ENCODE results near the gene CYFIP1. TPM values are rescaled to one million over a fixed set of nuclear protein-coding genes. Genes with fewer than 3 reads are reported as not detected.

CYFIP1 gene
- total and polyA plus RNA-seq, 2 donors (not counting 1 experiment from before 2014, with no cell fraction given) = 59.4 to 102 TPM

DNA sequence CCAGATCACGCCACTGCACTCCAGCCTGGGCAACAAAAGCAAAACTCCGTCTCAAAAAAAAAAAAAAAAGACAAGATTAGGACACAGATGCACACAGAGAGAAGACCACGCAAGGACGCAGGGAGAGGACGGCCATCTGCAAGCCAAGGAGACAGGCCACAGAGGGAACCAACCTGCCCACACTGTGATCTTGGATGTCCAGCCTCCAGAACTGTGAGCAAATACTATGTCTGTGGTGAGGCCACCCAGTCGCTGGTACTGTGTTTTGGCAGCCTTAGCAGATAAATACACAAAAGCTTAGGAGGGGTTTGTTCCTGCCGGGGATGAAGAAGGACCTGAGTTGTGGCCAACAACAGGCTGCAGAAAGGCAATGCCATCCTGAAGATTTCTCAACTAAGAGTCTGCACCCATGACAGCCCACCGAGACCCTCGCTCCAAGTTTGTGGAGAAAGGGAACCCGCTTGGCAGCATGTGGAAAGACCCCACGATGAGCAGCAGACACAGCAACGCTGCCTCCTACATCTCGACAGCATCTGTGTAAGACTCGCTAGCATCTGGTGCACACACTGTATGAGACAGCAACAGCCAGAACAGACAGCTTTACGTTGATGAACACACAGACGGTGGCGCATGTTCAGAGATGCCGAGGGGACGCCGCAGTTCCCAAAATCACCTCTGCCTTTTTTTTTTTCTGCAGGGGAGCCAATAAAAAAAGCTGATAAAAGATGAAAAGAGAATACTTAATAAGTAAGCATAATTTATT is 13.7 kb downstream of the CYFIP1 start:
- Histone ChIP-seq H3K27ac (ENCODE audit: insufficient read depth, low read length) (no peak overlapping the region), H2AFZ (ENCODE audit: low read length) (no peak overlapping the region), H3K9ac (ENCODE audit: insufficient read depth, low read length) (no peak overlapping the region), H4K20me1 (ENCODE audit: control insufficient read depth, extremely low read depth, insufficient read depth, low read length) (no peaks in the 10 kb centered on the region), H3K4me1 (ENCODE audit: control insufficient read depth, extremely low read depth, insufficient read depth, low read length) (peaks cover 19% of the 10 kb centered on the region), H3K27me3 (ENCODE audit: control insufficient read depth, insufficient read depth, low read length) (no peaks in the 10 kb centered on the region), H3K79me2 (ENCODE audit: control insufficient read depth, insufficient read depth, low read length) (peaks cover 79% of the 10 kb centered on the region), H3K4me2 (ENCODE audit: extremely low read depth, insufficient read depth, low read length) (no peak overlapping the region), H3K36me3 (ENCODE audit: control insufficient read depth, insufficient read depth, low read length) (no peaks in the 10 kb centered on the region), H3K4me3 (replicated peaks in 1 of 4; ENCODE audit: control extremely low read depth in 1 of 4, insufficient read depth in 1 of 4, low read depth in 3 of 4, low read length in 4 of 4) (no peak overlapping the region), H3K9me3 (ENCODE audit: control insufficient read depth, insufficient read depth, low read depth, low read length) (no peaks in the 10 kb centered on the region)
- TF ChIP-seq, protein P1, sequence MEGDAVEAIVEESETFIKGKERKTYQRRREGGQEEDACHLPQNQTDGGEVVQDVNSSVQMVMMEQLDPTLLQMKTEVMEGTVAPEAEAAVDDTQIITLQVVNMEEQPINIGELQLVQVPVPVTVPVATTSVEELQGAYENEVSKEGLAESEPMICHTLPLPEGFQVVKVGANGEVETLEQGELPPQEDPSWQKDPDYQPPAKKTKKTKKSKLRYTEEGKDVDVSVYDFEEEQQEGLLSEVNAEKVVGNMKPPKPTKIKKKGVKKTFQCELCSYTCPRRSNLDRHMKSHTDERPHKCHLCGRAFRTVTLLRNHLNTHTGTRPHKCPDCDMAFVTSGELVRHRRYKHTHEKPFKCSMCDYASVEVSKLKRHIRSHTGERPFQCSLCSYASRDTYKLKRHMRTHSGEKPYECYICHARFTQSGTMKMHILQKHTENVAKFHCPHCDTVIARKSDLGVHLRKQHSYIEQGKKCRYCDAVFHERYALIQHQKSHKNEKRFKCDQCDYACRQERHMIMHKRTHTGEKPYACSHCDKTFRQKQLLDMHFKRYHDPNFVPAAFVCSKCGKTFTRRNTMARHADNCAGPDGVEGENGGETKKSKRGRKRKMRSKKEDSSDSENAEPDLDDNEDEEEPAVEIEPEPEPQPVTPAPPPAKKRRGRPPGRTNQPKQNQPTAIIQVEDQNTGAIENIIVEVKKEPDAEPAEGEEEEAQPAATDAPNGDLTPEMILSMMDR (conservative IDR thresholded peaks at IDR 0.05 in 1 of 2, IDR thresholded peaks at IDR 0.05 in 1 of 2; ENCODE audit: low read depth in 1 of 2, low read length in 2 of 2) = no peak
- DNase-seq (ENCODE audit: low read depth in 2 of 2) = no peak

DNA sequence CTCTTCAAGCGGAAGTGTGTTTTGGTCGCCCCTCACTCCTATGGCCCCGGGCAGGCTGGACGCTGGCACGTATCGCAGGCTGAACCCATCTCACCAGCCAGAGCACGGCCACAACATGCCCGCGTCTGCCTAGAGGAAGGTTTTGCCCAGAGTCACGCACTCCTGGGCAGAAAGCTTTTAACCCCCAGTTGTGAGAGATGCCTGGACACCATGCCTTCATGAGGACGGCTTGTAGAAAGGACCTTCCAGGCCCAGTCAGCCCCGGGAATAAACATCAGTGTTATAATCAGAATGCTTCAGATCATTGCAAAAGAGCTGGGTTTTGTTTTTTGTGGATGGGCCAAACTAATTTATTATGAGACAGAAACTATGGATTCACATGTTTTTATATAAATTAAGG is 16.5 kb downstream of the CYFIP1 start:
- no peak overlapping the region for H3K4me2 ChIP-seq (ENCODE audit: extremely low read depth, insufficient read depth, low read length)
- no peak overlapping the region for H2AFZ ChIP-seq (ENCODE audit: low read length)
- DNase-seq (ENCODE audit: low read depth in 2 of 2) = no peak
- no peak overlapping the region for H3K9ac ChIP-seq (ENCODE audit: insufficient read depth, low read length)
- no peaks in the 10 kb centered on the region for H3K36me3 ChIP-seq (ENCODE audit: control insufficient read depth, insufficient read depth, low read length)
- no peaks in the 10 kb centered on the region for H3K9me3 ChIP-seq (ENCODE audit: control insufficient read depth, insufficient read depth, low read depth, low read length)
- TF ChIP-seq EZH2 (IDR thresholded peaks at IDR 0.05; ENCODE audit: low read length, missing control alignments) = no peak
- TF ChIP-seq, protein P1 (conservative IDR thresholded peaks at IDR 0.05 in 1 of 2, IDR thresholded peaks at IDR 0.05 in 1 of 2; ENCODE audit: low read depth in 1 of 2, low read length in 2 of 2) = no peak
- H3K27me3 ChIP-seq (ENCODE audit: control insufficient read depth, insufficient read depth, low read length) = no peaks in the 10 kb centered on the region
- peaks cover 22% of the 10 kb centered on the region for H3K4me1 ChIP-seq (ENCODE audit: control insufficient read depth, extremely low read depth, insufficient read depth, low read length)
- peaks cover 81% of the 10 kb centered on the region for H3K79me2 ChIP-seq (ENCODE audit: control insufficient read depth, insufficient read depth, low read length)
- H4K20me1 ChIP-seq (ENCODE audit: control insufficient read depth, extremely low read depth, insufficient read depth, low read length) = no peaks in the 10 kb centered on the region
- no peak overlapping the region for H3K4me3 ChIP-seq (replicated peaks in 1 of 4; ENCODE audit: control extremely low read depth in 1 of 4, insufficient read depth in 1 of 4, low read depth in 3 of 4, low read length in 4 of 4)
- peak overlapping the region; percentile 59 for H3K27ac ChIP-seq (ENCODE audit: insufficient read depth, low read length)

DNA sequence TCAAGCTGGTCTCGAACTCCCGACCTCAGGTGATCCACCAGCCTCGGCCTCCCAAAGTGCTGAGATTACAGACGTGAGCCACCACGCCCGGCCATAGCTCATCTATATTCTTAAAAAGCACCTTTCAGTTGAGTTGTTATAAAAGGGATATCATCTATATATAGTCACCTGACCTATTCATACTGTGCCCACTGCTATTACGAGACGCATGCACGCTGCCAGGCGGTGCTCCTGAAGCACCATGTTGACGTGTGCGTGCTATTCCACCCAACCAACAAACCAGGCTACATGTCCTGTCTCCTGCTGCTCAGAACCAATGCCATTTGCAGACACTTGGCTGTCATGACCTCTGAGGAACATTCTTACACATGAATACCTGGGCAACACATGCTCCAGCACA is 17.6 kb downstream of the CYFIP1 start:
- Histone ChIP-seq H3K4me3 (replicated peaks in 1 of 4; ENCODE audit: control extremely low read depth in 1 of 4, insufficient read depth in 1 of 4, low read depth in 3 of 4, low read length in 4 of 4) (no peak overlapping the region), H3K4me2 (ENCODE audit: extremely low read depth, insufficient read depth, low read length) (no peak overlapping the region), H3K79me2 (ENCODE audit: control insufficient read depth, insufficient read depth, low read length) (peaks cover 86% of the 10 kb centered on the region), H2AFZ (ENCODE audit: low read length) (no peak overlapping the region), H3K27me3 (ENCODE audit: control insufficient read depth, insufficient read depth, low read length) (no peaks in the 10 kb centered on the region), H3K9ac (ENCODE audit: insufficient read depth, low read length) (no peak overlapping the region), H3K36me3 (ENCODE audit: control insufficient read depth, insufficient read depth, low read length) (no peaks in the 10 kb centered on the region), H3K4me1 (ENCODE audit: control insufficient read depth, extremely low read depth, insufficient read depth, low read length) (peaks cover 17% of the 10 kb centered on the region), H4K20me1 (ENCODE audit: control insufficient read depth, extremely low read depth, insufficient read depth, low read length) (no peaks in the 10 kb centered on the region), H3K27ac (ENCODE audit: insufficient read depth, low read length) (no peak overlapping the region), H3K9me3 (ENCODE audit: control insufficient read depth, insufficient read depth, low read depth, low read length) (no peaks in the 10 kb centered on the region)
- DNase-seq (ENCODE audit: low read depth in 2 of 2) = no peak
- TF ChIP-seq, protein P1 (conservative IDR thresholded peaks at IDR 0.05 in 1 of 2, IDR thresholded peaks at IDR 0.05 in 1 of 2; ENCODE audit: low read depth in 1 of 2, low read length in 2 of 2) = no peak
- no peak for TF ChIP-seq EZH2 (IDR thresholded peaks at IDR 0.05; ENCODE audit: low read length, missing control alignments)
